ENCODE data around the gene SPNS1.

SPNS1 gene

GRCh38 chr16:28930652-28931051 lies 43.9 kb upstream of the SPNS1 start:
- Histone ChIP-seq H3K27me3 (no peaks in the 10 kb centered on the region), H3K4me3 (ENCODE audit: low read depth in 1 of 2, low read length in 1 of 2) (no peak overlapping the region), H3K9me3 (no peaks in the 10 kb centered on the region), H3K27ac (no peak overlapping the region), H3K36me3 (no peaks in the 10 kb centered on the region), H3K4me1 (ENCODE audit: control insufficient read depth in 1 of 2, insufficient read depth in 1 of 2, low read depth in 1 of 2, low read length in 1 of 2) (peaks cover 5 to 9% of the 10 kb centered on the region in 2 experiments)
- TF ChIP-seq CTCF (IDR thresholded peaks at IDR 0.05) = no peak

- no peak within 1 kb of the TSS for H3K4me3 ChIP-seq (ENCODE audit: low read depth in 1 of 2, low read length in 1 of 2)
- TF ChIP-seq CTCF (IDR thresholded peaks at IDR 0.05) = no peak
- H3K27me3 ChIP-seq = no peaks in the 10 kb centered on the region
- H3K36me3 ChIP-seq = no peaks in the 10 kb centered on the region
- no peak within 1 kb of the TSS for H3K27ac ChIP-seq
- H3K9me3 ChIP-seq = no peaks in the 10 kb centered on the region
- H3K4me1 ChIP-seq (ENCODE audit: control insufficient read depth in 1 of 2, insufficient read depth in 1 of 2, low read depth in 1 of 2, low read length in 1 of 2) = peaks cover 9 to 13% of the 10 kb centered on the region in 2 experiments
Measured at GRCh38 chr16:28931801-28932225, 42.8 kb upstream of the SPNS1 start, which contains the start of gene CD19. TSS of gene CD19 (plus strand) at chr16:28931971. CDS start at chr16:28932001, 30 bp downstream.

- no peak overlapping the region for H3K27ac ChIP-seq
- H3K4me1 ChIP-seq (ENCODE audit: control insufficient read depth in 1 of 2, insufficient read depth in 1 of 2, low read depth in 1 of 2, low read length in 1 of 2) = peaks cover 12 to 15% of the 10 kb centered on the region in 2 experiments
- no peak overlapping the region for H3K4me3 ChIP-seq (ENCODE audit: low read depth in 1 of 2, low read length in 1 of 2)
- H3K9me3 ChIP-seq = no peaks in the 10 kb centered on the region
- H3K36me3 ChIP-seq = no peaks in the 10 kb centered on the region
- no peaks in the 10 kb centered on the region for H3K27me3 ChIP-seq
- no peak for TF ChIP-seq CTCF (IDR thresholded peaks at IDR 0.05)
Measured at GRCh38 chr16:28932339-28933141, 42.0 kb upstream of the SPNS1 start.

- H3K27ac ChIP-seq = no peak overlapping the region
- H3K36me3 ChIP-seq = no peaks in the 10 kb centered on the region
- TF ChIP-seq CTCF (IDR thresholded peaks at IDR 0.05) = no peak
- no peaks in the 10 kb centered on the region for H3K27me3 ChIP-seq
- no peak overlapping the region for H3K4me3 ChIP-seq (ENCODE audit: low read depth in 1 of 2, low read length in 1 of 2)
- peaks cover 12 to 15% of the 10 kb centered on the region in 2 experiments for H3K4me1 ChIP-seq (ENCODE audit: control insufficient read depth in 1 of 2, insufficient read depth in 1 of 2, low read depth in 1 of 2, low read length in 1 of 2)
- no peaks in the 10 kb centered on the region for H3K9me3 ChIP-seq
Measured at GRCh38 chr16:28933171-28933570, 41.4 kb upstream of the SPNS1 start.

- TF ChIP-seq CTCF (IDR thresholded peaks at IDR 0.05) = no peak
- Histone ChIP-seq H3K27ac (no peak overlapping the region), H3K4me1 (ENCODE audit: control insufficient read depth in 1 of 2, insufficient read depth in 1 of 2, low read depth in 1 of 2, low read length in 1 of 2) (peaks cover 12 to 15% of the 10 kb centered on the region in 2 experiments), H3K9me3 (no peaks in the 10 kb centered on the region), H3K4me3 (ENCODE audit: low read depth in 1 of 2, low read length in 1 of 2) (no peak overlapping the region), H3K27me3 (no peaks in the 10 kb centered on the region), H3K36me3 (no peaks in the 10 kb centered on the region)
Measured at GRCh38 chr16:28935346-28935745, 39.2 kb upstream of the SPNS1 start.
